GM08714 (cell line): ENCODE data around the gene CTCFL.
"Not testable (repeated sequence)": the region's sequence is repeated elsewhere in the genome, so short reads cannot be mapped to it uniquely, and the experiment has no call there.

Source experiments
- H3K4me3 ChIP-seq: fragments of 200-500 bp; sonication (Bioruptor generic); 2 replicates; pipeline ENCODE4 v1.5.1; 2014; ENCODE audit warnings: mild to moderate bottlenecking, low read length, inconsistent platforms
- ZNF274 ChIP-seq: IDR thresholded peaks from 2 replicates; pipeline ENCODE4 v1.6.1; 2012; ENCODE audit warnings: mild to moderate bottlenecking, low read depth, low read length

CTCFL gene

DNA sequence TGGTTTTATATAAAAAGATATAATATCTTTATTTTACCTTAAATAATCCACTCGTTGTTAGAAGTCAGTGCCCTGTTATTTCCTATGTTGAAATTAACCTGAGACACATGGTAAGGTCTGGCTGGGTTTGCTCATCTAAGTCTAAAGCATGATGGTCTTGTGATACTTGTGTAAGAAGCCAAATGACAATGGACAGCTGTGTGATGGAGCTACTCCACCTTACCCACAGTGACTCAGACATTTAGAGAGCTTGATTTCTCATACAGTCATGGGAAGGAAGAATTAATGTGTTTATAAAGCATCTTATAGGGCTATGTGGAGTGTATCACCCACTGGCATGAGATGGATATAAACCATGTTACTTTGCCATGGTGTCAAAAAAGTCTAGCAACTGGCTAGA is 11.7 kb downstream of the CTCFL start:
- TF ChIP-seq ZNF274, result no peak
- H3K4me3 ChIP-seq, result no peak overlapping the region

GRCh38 chr20:57512432-57512831 is 12.5 kb downstream of the CTCFL start:
- TF ChIP-seq ZNF274, result no peak

DNA sequence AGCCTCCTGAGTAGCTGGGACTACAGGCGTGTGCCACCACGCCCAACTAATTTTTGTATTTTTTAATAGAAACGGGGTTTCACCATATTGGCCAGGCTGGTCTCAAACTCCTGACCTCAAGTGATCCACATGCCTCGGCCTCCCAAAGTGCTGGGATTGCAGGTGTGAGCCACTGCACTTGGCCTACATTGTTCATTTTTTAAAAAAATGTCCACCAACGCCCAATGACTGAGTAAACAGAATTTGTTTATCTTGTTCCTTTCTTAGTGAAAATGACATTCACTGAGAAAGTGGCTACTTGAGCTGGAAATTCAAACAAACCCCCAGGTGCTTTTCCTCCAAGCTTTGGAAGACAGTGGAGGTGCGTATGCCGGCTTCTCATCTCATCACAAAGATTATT is 13.2 kb downstream of the CTCFL start:
- not testable (repeated sequence) for H3K4me3 ChIP-seq

More at GRCh38 chr20:57512432-57512831, 12.5 kb downstream of the CTCFL start:
- H3K4me3 ChIP-seq, result no peak overlapping the region

DNA sequence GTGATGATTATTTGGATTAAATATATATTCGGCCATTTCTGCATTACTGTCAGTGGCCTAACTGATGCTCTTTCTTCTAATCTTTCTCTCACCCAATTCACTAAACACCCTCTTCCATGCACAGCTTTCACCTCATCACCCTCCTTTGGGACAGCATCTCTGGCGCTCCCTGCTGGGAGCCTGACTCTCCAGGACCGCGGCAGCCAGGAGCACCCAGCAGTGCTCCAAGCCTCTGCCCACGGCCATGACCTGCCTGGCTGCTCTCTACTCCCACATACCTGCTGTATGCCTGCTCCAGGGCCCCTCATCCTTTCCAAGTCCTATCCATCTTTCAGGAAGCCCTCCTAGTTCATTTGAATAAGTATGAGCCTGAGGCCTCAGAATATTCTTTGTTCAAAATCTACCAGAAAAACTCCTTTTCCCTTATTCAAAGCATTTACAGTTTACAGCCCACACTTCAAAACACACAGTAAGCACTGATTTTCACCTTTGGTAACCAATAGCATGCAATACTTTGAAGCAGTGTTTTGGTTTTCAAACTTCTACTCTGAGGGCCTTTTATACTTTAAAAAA is 15.2 kb downstream of the CTCFL start:
- H3K4me3 ChIP-seq, result no peak overlapping the region
- no peak for TF ChIP-seq ZNF274

DNA sequence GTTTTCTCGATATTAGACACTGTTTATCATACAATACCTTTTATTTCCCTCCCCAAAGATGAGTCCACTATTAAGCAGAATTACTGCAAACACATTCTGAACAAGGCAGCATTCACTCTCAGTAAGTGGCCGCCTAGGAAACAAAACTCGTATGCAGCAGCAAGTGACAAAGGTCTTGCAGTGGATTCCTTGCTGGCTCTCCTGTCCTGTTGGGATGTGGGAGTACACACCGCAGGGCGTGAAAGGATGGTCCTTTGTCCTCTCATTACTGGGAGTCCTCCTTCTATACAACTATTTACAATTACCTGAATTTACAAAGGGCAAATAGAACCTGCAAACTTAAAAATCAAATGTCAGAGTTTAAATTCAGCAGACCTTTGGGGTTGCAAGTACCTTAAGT is 16.1 kb downstream of the CTCFL start:
- TF ChIP-seq ZNF274, result no peak
- H3K4me3 ChIP-seq, result no peak overlapping the region

DNA sequence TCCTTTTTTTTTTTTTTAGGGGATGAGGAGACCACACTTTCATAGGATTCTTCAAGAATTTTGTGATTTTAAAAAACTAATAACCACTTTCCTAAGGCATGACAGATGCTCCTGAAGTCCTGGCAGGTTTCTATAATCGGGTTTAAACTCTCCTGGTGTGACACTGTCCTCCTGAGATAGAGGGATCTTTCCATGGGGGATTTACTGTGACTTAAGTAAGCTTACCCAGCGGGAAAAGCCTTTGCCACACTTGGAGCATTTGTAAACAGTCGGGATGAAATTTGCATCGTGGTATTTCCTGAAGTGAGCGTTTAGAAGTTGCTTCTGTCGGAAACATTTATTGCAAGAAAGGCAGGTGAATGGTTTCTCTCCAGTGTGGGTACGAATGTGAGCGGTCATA is 16.6 kb downstream of the CTCFL start:
- H3K4me3 ChIP-seq, result no peak overlapping the region
- no peak for TF ChIP-seq ZNF274

GRCh38 chr20:57507477-57507876 is 17.5 kb downstream of the CTCFL start:
- no peak overlapping the region for H3K4me3 ChIP-seq
- no peak for TF ChIP-seq ZNF274

- H3K4me3 ChIP-seq, result no peak overlapping the region
- TF ChIP-seq ZNF274, result no peak
These were observed 19.0 kb downstream of the CTCFL start for GRCh38 chr20:57505979-57506378.

GRCh38 chr20:57504411-57504810 is 20.5 kb downstream of the CTCFL start:
- no peak overlapping the region for H3K4me3 ChIP-seq
- no peak for TF ChIP-seq ZNF274

DNA sequence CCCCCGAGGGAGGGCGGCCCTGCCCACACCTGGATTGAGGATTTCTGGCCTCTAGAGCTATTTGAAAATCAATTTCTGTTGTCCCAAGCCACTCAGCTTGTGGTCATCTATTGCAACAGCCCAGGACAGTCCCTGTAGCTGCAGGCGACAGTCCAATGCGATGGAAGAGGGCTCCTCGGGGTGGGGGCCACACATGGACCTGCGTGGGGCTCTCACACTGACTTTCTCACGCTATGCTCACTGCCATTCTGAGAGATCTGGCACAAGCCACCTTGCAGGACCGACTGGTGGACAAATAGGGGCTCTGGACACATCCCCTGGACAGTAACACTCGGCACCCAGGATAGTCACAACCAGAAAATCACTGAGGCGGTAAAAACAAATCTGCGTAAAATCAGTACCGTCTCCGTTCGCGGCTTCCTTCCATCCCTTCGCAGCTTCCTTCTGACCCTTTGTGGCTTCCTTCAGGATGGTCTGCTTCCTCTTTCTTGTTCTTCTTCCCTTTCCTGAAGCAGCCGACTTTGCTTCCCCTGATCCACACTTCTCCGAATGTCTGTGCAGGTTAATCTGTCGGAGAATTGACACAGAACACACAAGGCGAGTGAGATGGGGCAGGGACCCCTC is 21.8 kb downstream of the CTCFL start:
- H3K4me3 ChIP-seq, result no peak overlapping the region
- TF ChIP-seq ZNF274, result no peak

GRCh38 chr20:57502336-57502700 is 22.6 kb downstream of the CTCFL start:
- H3K4me3 ChIP-seq, result no peak overlapping the region
- no peak for TF ChIP-seq ZNF274

GRCh38 chr20:57501461-57502335 is 23.2 kb downstream of the CTCFL start:
- H3K4me3 ChIP-seq, result no peak overlapping the region
- TF ChIP-seq ZNF274, result no peak

DNA sequence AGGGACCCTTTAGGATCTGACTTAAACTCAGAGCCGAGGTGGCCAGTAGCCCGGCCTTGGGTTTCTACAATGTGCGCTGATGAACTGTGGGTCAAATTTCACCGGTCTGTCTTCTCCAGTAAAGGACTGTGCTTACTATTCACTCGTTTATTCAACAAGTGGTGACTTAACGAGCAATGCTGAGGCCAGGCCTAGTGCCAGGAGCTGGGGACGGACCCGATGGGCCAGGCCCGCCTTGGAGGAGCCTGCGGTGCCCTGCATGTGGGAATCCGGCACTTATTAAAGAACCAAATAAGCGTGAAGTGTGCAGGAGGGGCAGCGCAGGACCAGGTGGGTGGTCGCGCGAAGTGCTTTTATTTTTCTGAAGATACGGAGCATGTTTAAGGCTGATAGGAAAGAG is 24.0 kb downstream of the CTCFL start:
- H3K4me3 ChIP-seq, result no peak overlapping the region
- TF ChIP-seq ZNF274, result no peak

DNA sequence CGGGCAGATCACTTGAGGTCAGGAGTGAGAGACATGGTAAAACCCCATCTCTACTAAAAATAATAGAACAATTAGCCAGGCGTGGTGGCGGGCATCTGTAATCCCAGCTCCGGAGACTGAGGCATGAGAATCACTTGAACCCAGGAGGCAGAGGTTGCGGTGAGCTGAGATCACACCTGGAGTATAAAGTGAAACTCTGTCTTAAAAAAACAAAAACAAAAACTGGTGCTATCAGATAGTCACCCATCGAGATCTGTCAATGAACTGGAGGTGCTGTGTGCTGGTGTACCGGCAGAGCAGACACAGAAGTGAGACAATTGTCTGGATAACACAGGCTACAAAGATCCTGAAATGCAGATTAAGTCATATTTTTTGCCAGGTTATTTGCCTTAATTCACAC is 24.7 kb downstream of the CTCFL start:
- H3K4me3 ChIP-seq, result no peak overlapping the region
- TF ChIP-seq ZNF274, result no peak

GRCh38 chr20:57499676-57500075 is 25.3 kb downstream of the CTCFL start:
- no peak overlapping the region for H3K4me3 ChIP-seq
- no peak for TF ChIP-seq ZNF274
